Ishikawa (cell line): Measurements from ENCODE around the gene YIF1A.

Experiments used
- CEBPB ChIP-seq: IDR thresholded peaks from 2 replicates; pipeline ENCODE4 v1.6.1; 2012
- EGR1 ChIP-seq: IDR thresholded peaks from 2 replicates; pipeline ENCODE4 v1.6.1; 2012
- EP300 ChIP-seq: IDR thresholded peaks from 2 replicates; pipeline ENCODE4 v1.6.1; 2012; ENCODE audit warnings: borderline replicate concordance
- FOXM1 ChIP-seq: IDR thresholded peaks from 2 replicates; pipeline ENCODE4 v1.6.1; 2012; ENCODE audit warnings: low read depth, borderline replicate concordance
- NFIC ChIP-seq: IDR thresholded peaks from 2 replicates; pipeline ENCODE4 v1.6.1; 2012
- RAD21 ChIP-seq: IDR thresholded peaks from 2 replicates; pipeline ENCODE4 v1.6.1; 2012; ENCODE audit warnings: low read depth
- TAF1 ChIP-seq: IDR thresholded peaks from 2 replicates; pipeline ENCODE4 v1.6.1; 2012; ENCODE audit warnings: low read depth, mild to moderate bottlenecking
- TCF12 ChIP-seq: IDR thresholded peaks from 2 replicates; pipeline ENCODE4 v1.6.1; 2012; ENCODE audit warnings: low read depth
- TEAD4 ChIP-seq: IDR thresholded peaks from 2 replicates; pipeline ENCODE4 v1.6.1; 2012
- YY1 ChIP-seq: IDR thresholded peaks from 2 replicates; pipeline ENCODE4 v1.6.1; 2012; ENCODE audit warnings: low read depth
- ZBTB7A ChIP-seq: IDR thresholded peaks from 2 replicates; pipeline ENCODE4 v1.6.1; 2012; ENCODE audit warnings: low read depth
- TF ChIP-seq, protein P1 (sequence below): IDR thresholded peaks from 2 replicates; pipeline ENCODE4 v1.6.1; 2012; ENCODE audit warnings: low read depth, mild to moderate bottlenecking
- TF ChIP-seq, protein P2 (sequence below): IDR thresholded peaks from 2 replicates; pipeline ENCODE4 v1.6.1; 2012
- TF ChIP-seq, protein P3 (sequence below): IDR thresholded peaks from 2 replicates; pipeline ENCODE4 v1.6.1; 2012

GRCh38 chr11:66323684-66324083, 34.7 kb upstream of the YIF1A start:
- TF ChIP-seq TCF12 (no peak), YY1 (no peak), EP300 (no peak), TAF1 (no peak), FOXM1 (no peak), RAD21 (no peak), EGR1 (no peak), TEAD4 (no peak), CEBPB (no peak), ZBTB7A (no peak), NFIC (no peak)
- TF ChIP-seq, protein P1, sequence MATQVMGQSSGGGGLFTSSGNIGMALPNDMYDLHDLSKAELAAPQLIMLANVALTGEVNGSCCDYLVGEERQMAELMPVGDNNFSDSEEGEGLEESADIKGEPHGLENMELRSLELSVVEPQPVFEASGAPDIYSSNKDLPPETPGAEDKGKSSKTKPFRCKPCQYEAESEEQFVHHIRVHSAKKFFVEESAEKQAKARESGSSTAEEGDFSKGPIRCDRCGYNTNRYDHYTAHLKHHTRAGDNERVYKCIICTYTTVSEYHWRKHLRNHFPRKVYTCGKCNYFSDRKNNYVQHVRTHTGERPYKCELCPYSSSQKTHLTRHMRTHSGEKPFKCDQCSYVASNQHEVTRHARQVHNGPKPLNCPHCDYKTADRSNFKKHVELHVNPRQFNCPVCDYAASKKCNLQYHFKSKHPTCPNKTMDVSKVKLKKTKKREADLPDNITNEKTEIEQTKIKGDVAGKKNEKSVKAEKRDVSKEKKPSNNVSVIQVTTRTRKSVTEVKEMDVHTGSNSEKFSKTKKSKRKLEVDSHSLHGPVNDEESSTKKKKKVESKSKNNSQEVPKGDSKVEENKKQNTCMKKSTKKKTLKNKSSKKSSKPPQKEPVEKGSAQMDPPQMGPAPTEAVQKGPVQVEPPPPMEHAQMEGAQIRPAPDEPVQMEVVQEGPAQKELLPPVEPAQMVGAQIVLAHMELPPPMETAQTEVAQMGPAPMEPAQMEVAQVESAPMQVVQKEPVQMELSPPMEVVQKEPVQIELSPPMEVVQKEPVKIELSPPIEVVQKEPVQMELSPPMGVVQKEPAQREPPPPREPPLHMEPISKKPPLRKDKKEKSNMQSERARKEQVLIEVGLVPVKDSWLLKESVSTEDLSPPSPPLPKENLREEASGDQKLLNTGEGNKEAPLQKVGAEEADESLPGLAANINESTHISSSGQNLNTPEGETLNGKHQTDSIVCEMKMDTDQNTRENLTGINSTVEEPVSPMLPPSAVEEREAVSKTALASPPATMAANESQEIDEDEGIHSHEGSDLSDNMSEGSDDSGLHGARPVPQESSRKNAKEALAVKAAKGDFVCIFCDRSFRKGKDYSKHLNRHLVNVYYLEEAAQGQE, result no peak
- TF ChIP-seq, protein P2, sequence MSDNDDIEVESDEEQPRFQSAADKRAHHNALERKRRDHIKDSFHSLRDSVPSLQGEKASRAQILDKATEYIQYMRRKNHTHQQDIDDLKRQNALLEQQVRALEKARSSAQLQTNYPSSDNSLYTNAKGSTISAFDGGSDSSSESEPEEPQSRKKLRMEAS, result no peak
- TF ChIP-seq, protein P3, sequence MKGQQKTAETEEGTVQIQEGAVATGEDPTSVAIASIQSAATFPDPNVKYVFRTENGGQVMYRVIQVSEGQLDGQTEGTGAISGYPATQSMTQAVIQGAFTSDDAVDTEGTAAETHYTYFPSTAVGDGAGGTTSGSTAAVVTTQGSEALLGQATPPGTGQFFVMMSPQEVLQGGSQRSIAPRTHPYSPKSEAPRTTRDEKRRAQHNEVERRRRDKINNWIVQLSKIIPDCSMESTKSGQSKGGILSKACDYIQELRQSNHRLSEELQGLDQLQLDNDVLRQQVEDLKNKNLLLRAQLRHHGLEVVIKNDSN, result no peak
